NCI-H345 treated with DMSO at 0.1 percent for 48 hours (cell line): Measurements from ENCODE around the gene DNMT1.
A peak's percentile ranks its signal among the peaks of the same experiment; 100 is the strongest.

ENCODE experiments used
- DNase-seq: peaks from one replicate; lab custom pipeline; 2025; ENCODE audit not compliant: unreplicated experiment; lab: John Stamatoyannopoulos, UW

The DNMT1 gene

GRCh38 chr19:10115392-10116084 lies 79.2 kb downstream of the DNMT1 start:
- DNase-seq = no peak

- DNase-seq = no peak
These were observed 79.9 kb downstream of the DNMT1 start for GRCh38 chr19:10114651-10115391.

DNA sequence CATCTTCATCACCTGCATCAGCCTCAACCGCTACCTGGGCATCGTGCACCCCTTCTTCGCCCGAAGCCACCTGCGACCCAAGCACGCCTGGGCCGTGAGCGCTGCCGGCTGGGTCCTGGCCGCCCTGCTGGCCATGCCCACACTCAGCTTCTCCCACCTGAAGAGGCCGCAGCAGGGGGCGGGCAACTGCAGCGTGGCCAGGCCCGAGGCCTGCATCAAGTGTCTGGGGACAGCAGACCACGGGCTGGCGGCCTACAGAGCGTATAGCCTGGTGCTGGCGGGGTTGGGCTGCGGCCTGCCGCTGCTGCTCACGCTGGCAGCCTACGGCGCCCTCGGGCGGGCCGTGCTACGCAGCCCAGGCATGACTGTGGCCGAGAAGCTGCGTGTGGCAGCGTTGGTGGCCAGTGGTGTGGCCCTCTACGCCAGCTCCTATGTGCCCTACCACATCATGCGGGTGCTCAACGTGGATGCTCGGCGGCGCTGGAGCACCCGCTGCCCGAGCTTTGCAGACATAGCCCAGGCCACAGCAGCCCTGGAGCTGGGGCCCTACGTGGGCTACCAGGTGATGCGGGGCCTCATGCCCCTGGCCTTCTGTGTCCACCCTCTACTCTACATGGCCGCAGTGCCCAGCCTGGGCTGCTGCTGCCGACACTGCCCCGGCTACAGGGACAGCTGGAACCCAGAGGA lies 80.6 kb downstream of the DNMT1 start:
- DNase-seq = no peak

DNA sequence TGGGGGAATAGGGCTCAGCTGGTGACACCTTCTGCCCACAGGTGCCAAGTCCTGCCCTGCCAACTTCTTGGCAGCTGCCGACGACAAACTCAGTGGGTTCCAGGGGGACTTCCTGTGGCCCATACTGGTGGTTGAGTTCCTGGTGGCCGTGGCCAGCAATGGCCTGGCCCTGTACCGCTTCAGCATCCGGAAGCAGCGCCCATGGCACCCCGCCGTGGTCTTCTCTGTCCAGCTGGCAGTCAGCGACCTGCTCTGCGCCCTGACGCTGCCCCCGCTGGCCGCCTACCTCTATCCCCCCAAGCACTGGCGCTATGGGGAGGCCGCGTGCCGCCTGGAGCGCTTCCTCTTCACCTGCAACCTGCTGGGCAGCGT lies 81.2 kb downstream of the DNMT1 start:
- no peak for DNase-seq

DNA sequence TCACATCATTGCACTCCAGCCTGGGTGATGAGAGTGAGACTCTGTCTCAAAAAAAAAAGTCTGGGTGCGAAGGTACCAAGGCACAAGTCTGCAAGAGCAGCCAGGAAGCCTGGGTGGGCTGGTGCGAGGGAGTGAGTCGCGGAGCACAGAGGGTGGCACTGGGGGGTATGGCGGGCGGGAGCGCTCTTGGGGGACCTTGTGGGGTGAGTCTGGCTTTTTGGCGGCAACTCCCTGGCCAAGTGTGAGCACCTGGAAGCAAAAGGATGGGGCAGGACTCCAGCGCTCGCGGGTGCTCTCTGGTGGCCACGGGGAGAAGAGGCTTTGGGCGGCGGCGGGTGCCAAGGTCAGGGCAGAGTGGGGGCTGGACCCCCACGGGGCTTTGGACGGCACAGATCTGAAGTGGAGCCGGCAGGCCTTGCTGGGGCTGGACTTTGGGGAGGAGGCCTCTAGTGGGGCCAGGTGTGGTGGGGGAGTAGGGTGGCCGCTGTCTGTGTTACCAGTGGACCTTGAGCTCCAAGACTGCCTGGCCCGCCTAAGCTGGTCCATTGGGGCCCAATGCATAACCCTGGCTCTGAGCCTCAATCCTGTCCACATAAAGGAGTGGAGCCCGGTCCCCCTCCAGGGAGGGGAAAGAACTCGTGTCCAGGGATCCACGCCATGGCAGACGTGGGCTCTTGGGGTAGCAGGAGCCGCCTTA lies 81.7 kb downstream of the DNMT1 start:
- DNase-seq = no peak

DNA sequence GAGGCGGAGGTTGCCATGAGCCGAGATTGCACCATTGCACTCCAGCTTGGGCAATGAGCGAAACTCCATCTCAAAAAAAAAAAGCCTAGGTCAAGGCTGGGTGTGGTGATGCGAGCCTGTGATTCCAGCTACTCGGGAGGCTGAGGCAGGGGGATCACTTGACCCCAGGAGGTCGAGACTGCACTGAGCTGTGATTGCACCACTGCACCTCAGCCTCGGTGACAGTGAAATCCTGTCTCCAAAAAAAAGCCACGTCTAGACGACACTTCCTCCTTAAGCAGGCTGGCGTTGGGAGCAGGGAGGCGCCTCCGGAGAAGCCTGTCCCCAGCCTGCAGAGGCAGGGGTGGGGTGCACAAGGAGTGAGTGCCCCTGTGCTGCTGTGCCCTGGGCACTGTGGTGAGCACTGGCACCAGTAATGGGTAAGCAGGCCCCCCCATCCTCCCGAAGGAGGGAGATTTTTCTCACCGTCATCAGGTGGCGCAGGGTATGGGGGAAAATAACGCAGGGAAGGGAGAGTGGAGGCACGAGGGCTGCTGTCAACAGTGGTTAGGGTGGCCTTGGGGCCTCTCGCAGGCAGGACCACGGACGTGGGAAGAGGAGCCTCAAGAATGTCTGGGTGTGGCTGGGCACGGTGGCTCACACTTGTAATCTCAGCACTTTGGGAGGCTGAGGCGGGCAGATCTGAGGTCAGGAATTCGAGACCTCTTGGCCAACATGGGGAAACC lies 82.6 kb downstream of the DNMT1 start:
- DNase-seq = no peak

DNA sequence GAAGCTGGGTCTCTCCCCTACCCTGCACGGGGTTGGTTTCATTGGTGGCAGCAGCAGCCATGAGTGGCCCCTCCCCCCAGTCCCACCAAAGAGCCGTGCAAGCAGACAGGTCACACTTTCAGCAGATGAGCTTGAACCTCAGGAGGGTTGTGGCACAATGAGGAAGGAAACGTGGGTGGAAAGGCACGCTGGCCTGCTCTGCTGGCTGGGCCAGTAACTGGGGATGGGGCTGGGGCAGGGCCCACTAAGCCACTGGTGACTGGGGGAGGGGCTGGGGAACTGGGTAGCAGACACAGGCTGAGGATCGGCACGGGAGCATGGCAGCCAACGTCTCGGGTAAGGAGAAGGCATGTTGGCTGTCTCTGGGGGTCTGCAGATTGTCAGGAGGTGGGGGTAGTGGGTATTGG lies 83.3 kb downstream of the DNMT1 start, which contains the start of gene P2RY11:
TSS of gene P2RY11 (plus strand) at position 289 of the 407 bp plus-strand sequence. CDS start at position 318, 29 bp downstream.
- no peak for DNase-seq

- no peak for DNase-seq
These were observed 83.8 kb downstream of the DNMT1 start for GRCh38 chr19:10110972-10111317.

DNA sequence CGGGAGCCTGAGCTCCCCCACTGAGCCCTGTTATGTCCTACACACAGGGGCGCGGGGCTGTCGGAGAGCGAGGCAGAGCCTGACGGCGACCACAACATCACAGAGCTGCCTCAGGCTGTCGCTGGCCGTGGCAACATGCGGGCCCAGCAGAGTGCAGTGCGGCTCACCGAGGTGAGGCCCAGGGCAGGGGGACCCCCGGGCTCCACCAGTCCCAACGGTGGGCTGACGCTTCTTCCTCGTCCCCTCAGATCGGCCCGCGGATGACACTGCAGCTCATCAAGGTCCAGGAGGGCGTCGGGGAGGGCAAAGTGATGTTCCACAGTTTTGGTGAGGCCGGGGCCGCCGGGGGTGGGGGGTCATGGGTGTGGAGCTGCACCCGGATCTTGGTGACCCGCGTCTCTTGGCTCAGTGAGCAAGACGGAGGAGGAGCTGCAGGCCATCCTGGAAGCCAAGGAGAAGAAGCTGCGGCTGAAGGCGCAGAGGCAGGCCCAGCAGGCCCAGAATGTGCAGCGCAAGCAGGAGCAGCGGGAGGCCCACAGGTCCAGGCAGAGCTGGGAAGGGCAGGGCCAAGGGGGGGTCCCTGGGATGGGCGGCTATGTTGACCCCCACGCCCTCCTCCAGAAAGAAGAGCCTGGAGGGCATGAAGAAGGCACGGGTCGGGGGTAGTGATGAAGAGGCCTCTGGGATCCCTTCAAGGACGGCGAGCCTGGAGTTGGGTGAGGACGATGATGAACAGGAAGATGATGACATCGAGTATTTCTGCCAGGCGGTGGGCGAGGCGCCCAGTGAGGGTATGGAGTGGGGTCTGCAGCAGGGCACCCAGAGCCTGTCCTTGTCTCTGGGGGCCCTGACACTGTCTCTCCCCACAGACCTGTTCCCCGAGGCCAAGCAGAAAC lies 84.4 kb downstream of the DNMT1 start:
- DNase-seq = no peak

DNA sequence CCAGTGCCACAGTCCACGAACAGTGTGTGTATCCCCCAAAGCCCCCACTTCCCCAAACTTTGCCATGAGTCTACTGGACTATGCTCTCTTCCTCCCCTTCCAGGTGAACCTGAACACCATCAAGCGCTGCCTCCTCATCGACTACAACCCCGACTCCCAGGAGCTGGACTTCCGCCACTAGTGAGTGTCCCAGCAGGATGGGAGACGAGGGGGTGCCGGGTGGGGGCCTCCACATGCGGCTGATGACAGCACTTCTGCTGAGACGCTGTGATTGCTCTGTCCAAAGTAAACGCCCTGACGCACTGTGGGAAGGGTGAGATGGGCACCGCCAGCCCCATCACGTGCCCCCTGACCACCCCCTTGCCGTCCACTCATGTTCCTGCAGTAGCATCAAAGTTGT lies 85.2 kb downstream of the DNMT1 start:
- no peak for DNase-seq

- no peak for DNase-seq
These were observed 86.9 kb downstream of the DNMT1 start for GRCh38 chr19:10107817-10108367.

DNA sequence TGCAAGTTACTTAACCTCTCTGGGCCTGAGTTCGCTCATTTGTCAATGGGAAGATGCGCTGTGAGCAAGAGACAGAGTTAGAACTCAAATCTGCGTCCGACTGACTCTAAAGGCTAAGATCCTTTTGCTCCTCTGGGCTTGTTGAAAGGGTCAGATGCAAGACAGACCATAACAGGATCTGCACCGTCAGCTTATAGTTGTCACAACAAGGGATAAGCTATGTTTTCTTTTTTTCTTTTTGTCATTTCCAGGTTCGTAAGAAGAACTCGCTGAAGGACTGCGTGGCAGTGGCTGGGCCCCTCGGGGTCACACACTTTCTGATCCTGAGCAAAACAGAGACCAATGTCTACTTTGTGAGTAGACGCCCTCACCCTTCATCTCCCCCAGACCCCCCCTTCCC lies 87.5 kb downstream of the DNMT1 start:
- no peak for DNase-seq

DNA sequence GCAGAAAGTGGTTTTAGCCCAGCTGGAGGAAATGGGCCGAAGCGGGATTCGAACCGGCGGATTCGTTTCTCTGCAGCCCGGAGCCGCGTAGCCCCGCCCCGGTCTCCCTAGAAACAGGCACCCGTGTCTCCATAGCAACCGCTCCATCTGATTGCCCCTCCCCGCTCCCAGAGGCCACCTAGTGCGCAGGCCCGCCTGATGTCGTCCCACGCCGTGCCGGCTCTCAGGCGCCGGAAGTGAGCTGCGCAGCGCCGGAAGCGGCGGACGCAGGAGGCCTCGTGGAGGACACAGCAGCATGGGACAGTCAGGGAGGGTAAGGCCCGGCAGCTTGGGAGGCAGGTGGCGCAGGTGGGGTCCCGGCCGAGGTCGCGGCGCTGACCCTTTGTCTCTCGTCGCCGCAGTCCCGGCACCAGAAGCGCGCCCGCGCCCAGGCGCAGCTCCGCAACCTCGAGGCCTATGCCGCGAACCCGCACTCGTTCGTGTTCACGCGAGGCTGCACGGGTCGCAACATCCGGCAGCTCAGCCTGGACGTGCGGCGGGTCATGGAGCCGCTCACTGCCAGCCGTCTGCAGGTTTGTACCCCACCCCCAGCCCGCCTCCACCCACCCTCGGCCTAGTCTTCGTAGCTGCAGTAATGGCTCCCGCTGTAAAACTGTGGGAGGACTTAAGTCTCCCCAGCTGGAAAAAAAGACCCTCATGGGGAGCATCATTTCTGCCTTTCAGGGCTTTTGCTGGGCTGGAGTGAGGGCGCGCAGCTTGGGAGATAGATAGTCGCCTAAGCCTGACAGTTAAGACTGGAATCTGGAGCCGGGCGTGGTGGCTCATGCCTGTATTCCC lies 88.4 kb downstream of the DNMT1 start, which contains the start of gene PPAN:
TSS of gene PPAN (plus strand) at position 263 of the 837 bp plus-strand sequence. CDS start at position 296, 33 bp downstream.
- peak; percentile 92 for DNase-seq

DNA sequence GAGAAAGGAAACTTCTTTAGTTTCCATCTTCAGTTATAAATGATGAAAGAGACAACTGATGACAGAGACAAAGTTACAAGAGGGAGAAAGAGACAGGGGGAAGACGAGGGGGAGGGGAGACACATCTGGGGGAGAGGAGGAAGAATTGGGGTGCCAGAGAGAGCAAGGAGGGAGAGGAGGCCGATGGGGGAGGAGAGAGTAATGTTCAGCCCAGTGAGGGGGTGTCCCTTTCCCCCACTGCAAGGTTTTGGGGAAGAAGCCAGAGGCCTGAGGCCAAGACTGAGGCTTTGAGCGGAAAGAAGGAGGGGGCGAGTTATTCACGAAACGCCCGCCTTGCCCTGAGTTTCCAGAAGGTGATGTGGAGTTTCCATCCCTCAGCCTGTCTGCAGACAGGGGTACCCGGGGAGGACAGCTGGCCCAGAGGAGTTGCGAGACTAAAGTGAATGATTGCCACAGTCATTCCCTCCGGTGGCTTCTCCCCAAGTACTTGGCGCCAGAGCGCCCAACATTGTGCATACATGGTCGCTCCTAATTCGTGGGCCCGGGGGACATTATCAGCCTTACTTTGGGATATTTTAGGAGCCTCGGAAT lies 89.1 kb downstream of the DNMT1 start:
- no peak for DNase-seq

DNA sequence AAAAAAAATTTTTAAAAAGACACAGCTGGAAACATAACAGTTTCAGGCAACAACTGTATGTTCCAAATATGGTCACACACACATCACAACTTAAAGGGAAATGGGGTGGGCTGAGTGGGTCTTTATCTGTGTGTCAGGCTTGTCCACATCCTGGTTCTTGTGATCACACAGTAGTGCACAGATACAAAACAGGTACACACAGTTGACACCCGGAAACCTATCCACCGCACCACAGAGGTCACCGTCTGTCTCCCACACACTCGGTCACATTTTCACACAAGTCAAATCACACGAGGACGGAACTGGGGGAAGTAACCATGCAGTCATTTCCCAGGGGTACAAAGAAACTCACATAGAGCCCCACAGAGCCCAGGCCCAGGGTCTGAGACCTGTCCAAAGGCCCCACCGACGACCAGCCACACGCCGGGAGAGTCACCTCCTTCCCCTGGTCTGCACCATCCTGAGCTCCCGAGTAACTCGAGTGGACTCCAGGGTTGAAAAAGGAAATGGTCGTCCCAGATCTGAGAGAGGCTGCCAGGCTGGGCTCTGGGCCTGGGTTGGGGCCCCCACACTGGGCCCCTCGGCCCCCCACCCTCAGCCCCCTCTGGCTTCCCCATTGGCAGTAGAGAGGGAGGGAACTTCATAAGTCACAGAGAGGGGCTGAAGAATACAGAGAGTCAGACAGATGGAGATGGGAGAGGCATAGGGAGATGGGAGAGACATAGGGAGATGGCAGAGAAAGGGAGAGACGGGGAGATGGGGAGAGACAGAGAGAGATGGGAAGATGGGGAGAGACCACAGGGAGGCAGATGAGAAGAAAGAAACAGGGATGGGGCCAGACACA lies 89.9 kb downstream of the DNMT1 start:
- no peak for DNase-seq

- no peak for DNase-seq
These were observed 90.6 kb downstream of the DNMT1 start for GRCh38 chr19:10104130-10104513.

- no peak for DNase-seq
These were observed 91.9 kb downstream of the DNMT1 start for GRCh38 chr19:10102787-10103236.
